HG02852 (cell line): ENCODE data around the gene FOXRED2.
"Not testable (repeated sequence)": the region's sequence is repeated elsewhere in the genome, so short reads cannot be mapped to it uniquely, and the experiment has no call there.

Experiments used
- ATAC-seq: cut with Tn5 transposase; IDR thresholded peaks from one replicate; pipeline ENCODE4 v1.9.1; 2021; ENCODE audit warnings: mild to moderate bottlenecking, moderate library complexity; ENCODE audit not compliant: unreplicated experiment

The FOXRED2 gene

DNA sequence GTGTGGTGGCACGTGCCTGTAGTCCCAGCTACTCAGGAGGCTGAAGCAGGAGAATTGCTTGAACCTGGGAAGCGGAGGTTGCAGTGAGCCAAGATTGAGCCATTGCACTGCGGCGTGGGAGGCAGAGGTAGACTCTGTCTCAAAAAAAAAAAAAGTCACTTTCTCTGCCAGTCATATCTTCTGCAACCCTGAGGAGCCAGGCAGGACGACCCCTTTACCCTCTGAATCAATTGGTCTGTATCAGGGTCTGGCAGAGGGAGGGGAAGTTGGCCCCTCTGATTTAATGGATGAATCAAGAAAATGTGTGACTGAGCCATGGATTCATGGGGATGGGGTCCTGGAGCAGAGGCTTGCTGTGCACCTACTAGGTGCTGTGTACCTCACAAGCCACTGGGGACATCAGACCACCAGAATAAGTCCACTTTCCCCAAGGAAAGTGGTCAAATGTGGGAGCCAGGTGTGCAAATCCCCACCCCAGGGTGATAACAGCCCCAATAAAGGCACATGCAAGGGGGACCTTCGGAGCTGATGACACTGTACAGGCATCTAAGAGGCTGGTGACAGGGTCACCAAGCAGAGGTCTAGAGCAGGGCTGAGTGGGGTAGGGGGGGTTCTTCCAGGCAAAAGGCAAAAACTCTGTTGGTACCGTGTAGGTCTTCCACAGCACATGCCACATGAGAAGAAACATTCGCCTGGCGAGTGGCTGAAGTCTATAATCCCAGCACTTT, 54.4 kb downstream of the FOXRED2 start:
- no peak for ATAC-seq

DNA sequence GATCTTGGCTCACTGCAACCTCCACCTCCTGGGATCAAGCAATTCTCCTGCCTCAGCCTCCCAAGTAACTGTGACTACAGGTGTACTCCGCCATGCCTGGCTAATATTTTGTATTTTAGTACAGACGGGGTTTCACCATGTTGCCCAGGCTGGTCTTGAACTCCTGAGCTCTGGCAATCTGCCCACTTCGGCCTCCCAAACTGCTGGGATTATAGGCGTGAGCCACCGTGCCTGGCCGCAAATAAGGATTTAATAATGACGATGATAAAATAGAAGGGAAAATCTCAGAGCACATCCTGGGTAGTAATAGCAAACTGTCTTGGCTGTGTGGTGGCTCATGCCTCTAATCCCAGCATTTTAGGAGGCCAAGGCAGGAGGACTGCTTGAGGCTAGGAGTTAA, 55.9 kb downstream of the FOXRED2 start:
- ATAC-seq = not testable (repeated sequence)

DNA sequence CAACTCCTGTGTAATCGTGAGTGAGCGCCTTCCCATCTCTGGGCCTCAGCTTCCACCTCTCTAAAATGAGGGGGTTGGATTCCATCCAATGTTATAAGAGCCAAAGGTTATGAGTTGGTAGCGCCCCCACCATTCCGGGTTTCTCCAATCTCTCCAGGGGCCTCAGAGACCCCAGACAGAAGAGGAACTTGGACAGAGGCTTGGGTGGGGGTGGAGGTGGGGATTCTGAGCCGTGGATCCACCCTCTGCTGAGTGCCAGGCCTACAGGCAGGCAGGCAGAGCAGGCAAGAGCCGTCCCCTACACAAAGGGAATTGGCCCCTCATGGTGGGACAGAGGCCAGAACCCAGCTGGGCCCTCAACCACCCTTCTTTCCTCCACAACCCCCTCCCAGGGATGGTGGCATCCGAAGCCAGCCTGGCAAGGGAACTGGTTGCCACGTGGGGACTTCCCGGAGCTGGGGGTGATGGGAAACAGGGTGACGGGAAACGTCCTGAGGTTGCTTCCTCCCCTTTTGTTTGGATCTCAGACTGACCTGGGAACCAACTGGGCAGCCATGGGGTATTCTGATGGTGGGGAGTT, 57.2 kb downstream of the FOXRED2 start:
- no peak for ATAC-seq

DNA sequence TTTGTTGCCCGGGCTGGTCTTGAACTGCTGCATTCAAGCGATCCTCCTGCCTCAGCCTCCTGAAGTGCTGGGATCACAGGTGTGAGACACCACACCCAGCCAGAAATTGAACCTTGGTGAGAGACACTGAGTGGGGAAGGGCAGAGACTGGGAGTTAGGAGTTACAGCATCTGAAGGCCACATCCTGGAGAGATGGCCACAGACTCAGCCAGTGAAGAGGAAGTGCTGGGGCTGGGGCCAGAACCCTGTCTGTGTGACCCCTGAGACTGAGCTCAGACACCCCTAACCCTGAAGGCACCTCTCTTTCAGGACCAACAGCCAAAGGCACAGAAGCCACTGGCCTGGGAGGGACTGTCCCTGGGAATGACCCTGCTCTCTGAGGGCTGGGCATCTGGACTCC, 59.2 kb downstream of the FOXRED2 start:
- ATAC-seq = no peak

DNA sequence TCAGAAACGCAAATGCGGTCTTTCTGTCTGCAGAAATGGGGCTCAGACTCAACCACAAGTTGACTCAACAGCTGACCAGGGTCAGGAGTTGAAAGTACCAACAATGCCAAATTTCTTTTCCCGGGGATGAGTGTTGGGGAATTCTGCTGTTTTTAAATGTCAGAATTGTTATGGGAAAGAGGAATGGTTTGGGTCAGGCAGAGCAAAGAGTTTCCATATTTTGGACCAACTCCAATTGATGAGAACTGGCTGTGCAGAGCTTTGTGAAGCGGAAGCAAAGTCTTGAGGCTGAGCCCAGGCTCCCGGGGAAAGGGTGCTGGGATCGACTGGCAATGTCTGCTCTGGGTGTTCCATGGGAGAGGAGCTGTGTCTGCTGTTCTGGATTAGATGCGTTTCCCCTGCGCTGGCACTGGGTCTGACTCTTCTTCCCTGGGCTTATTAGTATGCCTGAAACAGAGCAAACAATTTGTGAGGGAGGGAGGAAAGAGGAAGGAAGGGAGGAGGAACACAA, 61.6 kb downstream of the FOXRED2 start:
- ATAC-seq = no peak

DNA sequence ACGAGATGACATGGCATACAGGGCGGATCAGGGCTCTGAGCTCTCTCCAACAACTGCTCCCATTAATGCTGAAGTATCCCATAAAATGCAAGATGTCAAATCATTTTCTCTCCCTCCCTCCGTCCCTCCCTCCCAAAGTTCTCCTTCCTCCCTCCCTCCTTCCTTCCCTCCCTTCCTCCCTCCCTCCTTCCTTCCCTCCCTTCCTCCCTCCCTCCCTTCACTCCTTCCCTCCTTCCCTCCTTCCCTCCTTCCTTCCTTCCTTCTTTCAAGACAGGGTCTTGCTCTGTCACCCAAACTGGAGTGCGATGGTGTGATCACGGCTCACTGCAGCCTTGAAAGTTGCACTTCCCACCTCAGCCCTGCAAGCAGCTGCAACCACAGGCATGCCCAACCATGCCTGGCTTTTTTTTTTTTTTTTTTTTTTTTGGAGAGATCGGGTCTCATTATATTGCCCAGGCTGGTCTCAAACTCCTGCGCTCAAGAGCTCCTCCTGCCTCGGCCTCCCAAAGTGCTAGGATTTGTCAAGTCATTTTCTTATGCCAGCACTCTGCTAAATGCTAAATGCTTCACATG, 63.6 kb downstream of the FOXRED2 start:
- no peak for ATAC-seq

DNA sequence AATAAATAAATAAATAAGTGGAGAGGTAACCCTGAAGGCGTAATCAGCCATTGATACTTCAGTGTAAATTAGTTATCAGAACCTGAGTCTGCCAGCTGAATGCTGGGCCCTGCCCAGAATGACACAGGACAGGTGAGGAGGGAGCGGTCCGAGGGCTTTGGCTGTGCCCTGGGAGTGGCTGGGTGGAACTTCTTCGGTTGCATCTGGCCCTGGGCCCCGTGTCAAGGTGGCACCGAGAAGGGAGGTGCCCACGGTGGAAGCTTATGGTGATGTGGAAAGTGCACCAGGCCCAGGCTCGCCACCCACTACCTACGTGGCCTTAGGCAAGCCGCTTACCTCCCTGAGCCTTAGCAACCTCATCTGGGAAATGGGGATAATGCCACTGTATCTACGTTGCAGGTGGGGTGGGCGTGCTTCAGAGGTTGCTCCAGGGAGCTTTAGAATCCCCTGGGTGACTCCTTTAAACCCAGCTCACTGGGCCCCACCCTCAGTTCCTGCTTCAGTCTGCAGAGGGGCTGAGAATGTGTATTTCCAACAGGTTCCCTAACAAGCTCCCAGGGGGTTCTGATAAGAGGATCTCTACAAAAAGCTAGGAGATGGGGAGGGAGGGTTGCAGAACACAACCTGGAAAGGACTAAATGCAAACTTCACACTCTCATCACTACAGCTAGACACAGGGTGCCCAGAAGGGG, 64.2 kb downstream of the FOXRED2 start:
- no peak for ATAC-seq

DNA sequence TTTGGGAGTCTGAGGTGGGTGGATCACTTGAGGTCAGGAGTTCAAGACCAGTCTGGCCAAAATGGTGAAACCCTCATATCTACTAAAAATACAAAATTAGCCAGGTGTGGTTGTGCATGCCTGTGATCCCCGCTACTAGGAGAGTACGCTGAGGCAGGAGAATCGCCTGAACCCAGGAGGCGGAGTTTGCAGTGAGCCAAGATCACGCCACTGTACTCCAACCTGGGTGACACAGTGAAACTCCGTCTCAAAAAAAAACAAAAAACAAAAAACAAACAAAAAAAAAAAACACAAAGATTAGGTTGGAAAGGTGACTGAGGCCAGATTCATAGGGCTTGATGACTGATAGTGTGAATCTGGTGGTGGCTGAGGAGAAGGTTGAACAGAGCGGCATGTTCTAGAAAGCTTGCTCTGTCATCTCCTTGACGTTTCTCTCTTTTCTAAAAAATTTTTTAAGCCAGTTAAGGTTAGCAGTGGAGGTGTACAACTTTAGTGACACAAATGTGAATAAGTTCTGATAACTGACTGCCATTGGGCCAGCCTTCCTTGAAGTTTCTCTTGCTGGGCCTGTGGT, 66.3 kb downstream of the FOXRED2 start:
- no peak for ATAC-seq

DNA sequence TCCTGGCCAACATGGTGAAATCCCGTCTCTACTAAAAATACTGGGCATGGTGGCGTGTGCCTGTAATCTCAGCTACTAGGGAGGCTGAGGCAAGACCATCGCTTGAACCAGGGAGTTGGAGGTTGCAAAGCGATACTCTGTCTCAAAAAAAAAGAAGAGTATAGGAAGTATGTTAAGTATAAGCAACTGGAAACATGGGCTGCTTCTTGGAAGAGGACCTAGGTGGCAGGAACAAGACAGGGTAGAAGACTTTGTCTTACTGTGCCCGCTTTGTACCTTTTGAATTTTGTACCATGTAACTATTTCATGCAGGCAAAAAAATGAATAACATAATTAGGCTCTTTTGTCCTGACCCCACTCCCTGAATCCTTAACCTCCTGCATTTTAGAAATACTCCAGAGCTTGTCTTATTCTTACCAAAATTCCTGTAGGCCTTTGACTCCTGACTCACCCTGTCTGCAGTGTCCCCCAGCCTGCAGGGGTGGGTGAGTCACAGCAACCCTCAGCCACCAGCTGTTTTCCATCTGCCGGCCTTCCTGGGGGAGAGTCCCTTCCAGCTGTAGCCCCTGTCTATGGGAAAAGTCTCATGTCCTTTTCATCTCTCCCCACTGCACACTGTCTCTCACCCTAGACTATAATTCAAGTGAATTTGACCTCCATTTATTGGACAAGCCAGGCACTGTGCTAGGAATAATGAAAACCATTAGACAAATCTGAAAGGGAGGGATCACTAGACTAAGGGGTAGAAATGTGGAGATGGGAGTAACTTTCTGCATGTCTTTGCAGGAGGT, 67.2 kb downstream of the FOXRED2 start:
- ATAC-seq = no peak
